GM18502 (cell line): Measurements from ENCODE around the gene SLC23A2.
"Not testable (repeated sequence)": the region's sequence is repeated elsewhere in the genome, so short reads cannot be mapped to it uniquely, and the experiment has no call there.

ENCODE experiments used
- ATAC-seq: cut with Tn5 transposase; IDR thresholded peaks from one replicate; pipeline ENCODE4 v1.9.1; 2021; ENCODE audit warnings: mild to moderate bottlenecking; ENCODE audit not compliant: unreplicated experiment, poor library complexity

Gene SLC23A2

DNA sequence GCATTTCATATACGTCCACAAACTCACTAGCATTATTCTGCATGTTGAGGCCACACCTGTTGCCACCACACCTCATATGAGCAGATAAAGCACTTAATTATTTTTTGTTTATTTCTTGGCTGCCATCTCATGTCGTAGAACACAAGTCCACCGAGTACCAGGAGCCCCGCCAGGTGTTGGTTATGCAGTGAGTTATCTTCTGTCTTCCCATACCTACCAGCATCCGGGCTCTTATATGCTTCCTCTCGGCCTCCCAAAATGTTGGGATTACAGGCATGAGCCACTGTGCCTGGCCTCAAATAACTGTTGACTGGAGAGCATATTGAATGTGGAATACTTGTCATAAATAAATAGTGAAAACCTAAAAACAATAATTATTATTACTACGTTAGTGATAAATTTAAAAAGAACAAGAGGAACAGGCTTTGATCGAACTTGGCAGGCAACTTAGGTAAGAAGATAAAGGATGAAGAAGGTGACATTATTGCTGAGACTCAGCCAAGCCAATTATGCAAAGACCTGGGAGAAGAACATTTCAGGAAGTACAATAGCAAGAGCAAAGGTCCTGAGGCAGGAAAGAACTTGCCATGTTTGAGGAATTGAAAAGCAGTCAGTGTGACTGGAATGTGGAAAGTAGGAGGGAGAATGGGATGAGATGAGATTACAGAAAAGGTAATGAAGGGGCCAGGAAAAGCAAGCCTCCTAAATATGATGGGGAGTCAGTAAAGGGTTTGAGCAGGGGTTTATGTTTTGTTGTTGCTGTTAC, 12.6 kb upstream of the SLC23A2 start:
- ATAC-seq: no peak

DNA sequence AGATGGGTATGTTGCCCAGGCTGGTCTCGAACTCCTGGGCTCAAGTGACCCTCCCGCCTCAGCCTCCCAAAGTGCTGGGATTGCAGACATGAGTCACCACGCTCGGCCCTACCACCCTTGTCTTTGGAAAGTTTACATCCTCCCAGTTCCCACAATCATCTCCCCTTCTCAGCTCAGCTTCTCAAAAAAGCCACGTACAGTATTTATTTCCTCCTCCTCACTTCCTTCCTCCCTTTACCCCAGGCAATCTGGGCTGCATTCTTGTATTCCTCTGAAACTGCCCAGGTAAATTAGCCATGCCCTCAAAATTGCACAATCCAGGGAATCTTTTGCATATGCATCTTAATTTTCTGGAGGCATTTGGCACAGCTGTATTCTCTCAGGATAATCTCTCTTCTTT, 7.4 kb upstream of the SLC23A2 start:
- ATAC-seq: no peak

GRCh38 chr20:5005326-5005725, 4.0 kb upstream of the SLC23A2 start:
- no peak for ATAC-seq

- not testable (repeated sequence) for ATAC-seq
Measured at GRCh38 chr20:5004825-5005224, 3.5 kb upstream of the SLC23A2 start.

GRCh38 chr20:5003626-5004025, 2.3 kb upstream of the SLC23A2 start:
- no peak for ATAC-seq

GRCh38 chr20:5002077-5002413, 735 bp upstream of the SLC23A2 start:
- no peak for ATAC-seq

- peak; percentile 44 for ATAC-seq
Measured at GRCh38 chr20:5000263-5001173, 792 bp downstream of the SLC23A2 start.

- no peak for ATAC-seq
Measured at GRCh38 chr20:4999788-5000187, 1.5 kb downstream of the SLC23A2 start.

DNA sequence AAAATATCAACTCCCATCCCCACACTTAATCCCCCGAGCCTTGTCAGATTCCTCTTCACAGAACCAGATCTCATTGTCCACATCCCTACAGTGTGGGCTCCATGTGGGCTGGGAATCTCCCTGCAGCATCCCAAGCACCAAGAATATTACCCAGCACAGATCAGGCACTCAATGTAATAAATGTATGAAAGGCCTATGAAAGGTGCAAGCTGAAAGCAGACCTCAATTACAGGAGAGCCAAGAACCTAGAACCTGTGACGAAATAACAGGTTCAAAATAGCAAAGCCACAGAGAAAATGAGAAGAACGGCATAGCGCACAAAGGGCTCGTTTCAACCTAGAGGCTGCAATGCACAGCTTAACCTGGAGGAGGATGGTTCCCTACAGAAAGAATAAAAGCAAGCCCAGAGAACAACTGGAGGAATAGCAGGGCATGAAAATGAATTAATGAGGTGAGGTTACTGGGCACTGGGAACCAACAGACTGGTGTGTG, 3.1 kb downstream of the SLC23A2 start:
- ATAC-seq: peak; percentile 41

DNA sequence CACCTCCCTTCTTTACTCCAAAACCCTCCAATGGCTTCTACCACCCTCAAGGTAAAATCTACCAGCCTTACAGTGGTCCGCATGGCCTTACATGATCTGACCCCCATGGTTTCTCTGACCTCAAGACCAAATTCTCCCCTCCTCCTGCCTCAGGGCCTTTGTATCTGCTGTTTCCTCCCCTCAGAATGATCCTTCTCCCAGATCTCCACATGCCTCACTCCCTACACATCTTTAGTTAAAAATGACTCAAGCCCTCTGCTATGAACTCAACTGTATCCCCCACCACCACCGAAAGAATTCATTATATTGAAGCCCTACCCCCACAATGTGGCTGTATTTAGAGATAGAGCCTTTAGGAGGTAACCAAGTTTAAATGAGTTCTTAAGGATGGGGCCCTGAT, 4.1 kb downstream of the SLC23A2 start:
- ATAC-seq: no peak

GRCh38 chr20:4989570-4989969, 11.7 kb downstream of the SLC23A2 start:
- no peak for ATAC-seq

- ATAC-seq: no peak
Measured at GRCh38 chr20:4987130-4987529, 14.2 kb downstream of the SLC23A2 start.

DNA sequence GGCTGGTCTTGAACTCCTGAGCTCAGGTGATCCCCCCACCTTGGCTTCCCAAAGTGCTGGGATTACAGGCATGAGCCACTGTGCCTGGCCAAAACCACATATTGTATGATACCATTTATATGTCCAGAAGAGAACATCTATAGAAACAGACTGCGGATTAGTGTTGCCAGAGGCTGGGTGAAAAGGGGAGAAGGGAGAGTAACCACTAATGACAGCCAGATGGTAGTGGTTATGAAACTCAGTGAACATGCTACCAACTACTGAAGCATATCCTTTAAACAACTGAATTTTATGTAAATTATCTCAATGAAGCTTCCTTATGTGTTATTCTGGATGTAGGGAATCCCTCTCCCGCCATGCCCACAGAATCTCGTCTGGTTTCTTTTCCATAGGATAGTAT, 15.7 kb downstream of the SLC23A2 start:
- peak; percentile 69 for ATAC-seq

- no peak for ATAC-seq
Measured at GRCh38 chr20:4982281-4982680, 19.0 kb downstream of the SLC23A2 start.

- ATAC-seq: no peak
Measured at GRCh38 chr20:4979841-4980410, 21.4 kb downstream of the SLC23A2 start.

- no peak for ATAC-seq
Measured at GRCh38 chr20:4978050-4978918, 23.0 kb downstream of the SLC23A2 start.

- ATAC-seq: not testable (repeated sequence)
Measured at GRCh38 chr20:4976014-4976413, 25.3 kb downstream of the SLC23A2 start.

DNA sequence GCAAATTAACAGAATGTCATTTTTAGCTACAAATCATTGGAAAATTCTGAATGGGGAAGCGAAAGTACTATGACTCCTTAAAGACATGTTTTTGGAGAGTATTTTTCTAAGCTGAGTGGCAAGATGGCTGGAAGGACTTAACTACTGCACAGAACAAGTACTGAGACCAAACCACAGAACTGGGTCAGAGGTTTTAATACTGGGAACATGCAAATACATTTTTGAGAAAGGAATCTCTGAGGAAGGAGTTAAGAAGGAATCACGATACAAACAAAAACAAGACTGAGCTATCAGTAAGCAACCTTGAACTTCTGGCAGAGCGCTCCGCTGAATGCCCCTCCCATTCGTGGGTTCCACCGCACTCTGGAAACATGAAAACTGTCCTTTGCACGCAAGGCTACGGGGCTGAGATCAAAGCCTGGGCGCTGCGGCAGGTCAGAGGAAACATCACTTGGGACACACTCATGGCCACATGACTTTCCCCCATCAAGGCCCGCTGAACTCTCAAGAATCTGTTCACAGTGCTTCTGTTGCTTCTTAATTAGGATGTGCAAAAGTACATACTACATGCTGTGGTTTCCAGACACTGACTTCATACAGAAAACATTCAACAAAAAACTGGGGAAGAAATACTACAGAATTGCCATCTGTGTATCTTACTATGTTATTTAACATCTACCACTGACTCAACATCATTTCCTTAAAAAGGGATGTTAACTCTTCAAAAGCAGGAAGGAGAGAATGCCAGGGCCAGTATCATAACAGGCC, 27.8 kb downstream of the SLC23A2 start:
- ATAC-seq: peak; percentile 85

GRCh38 chr20:4972506-4973251, 28.6 kb downstream of the SLC23A2 start:
- no peak for ATAC-seq
